Spleen (tissue), 11 donors: ENCODE data around the gene NECAB3. TPM values are rescaled to one million over a fixed set of nuclear protein-coding genes. Genes with fewer than 3 reads are reported as not detected.

Experiments
- DNase-seq: peaks from one replicate; pipeline ENCODE4 v3.0.0-alpha.2; 2020
- H3K27ac ChIP-seq, 8 donors: fragments of 200-600 bp; sonication (generic) in 7 of 8; 1 replicate in 4 of 8; 2 replicates in 4 of 8; pipeline versions ENCODE4 v1.5.0 to v1.8.0; 2016 to 2021; ENCODE audit warnings: inconsistent platforms in 4 of 8, mild to moderate bottlenecking in 4 of 8, moderate library complexity in 1 of 8
- H3K27me3 ChIP-seq, 7 donors: fragments of 200-600 bp; sonication (generic) in 6 of 7; replicated peaks in 1 of 7; 1 replicate in 4 of 7; 2 replicates in 3 of 7; pipeline versions ENCODE4 v1.5.0 to v1.8.0; 2016 to 2021; ENCODE audit warnings: inconsistent platforms in 3 of 7, mild to moderate bottlenecking in 1 of 7
- H3K36me3 ChIP-seq, 6 donors: fragments of 200-600 bp; sonication (generic) in 5 of 6; 1 replicate in 4 of 6; 2 replicates in 2 of 6; pipeline versions ENCODE4 v1.5.0 to v1.8.0; 2016 to 2021; ENCODE audit warnings: inconsistent platforms in 2 of 6
- H3K4me1 ChIP-seq, 6 donors: fragments of 200-600 bp; sonication (generic) in 5 of 6; 1 replicate in 3 of 6; 2 replicates in 3 of 6; pipeline versions ENCODE4 v1.5.0 to v1.8.0; 2016 to 2021; ENCODE audit warnings: inconsistent platforms in 3 of 6
- H3K4me3 ChIP-seq, 8 donors: fragments of 200-600 bp; sonication (generic) in 7 of 8; 1 replicate in 4 of 8; 2 replicates in 4 of 8; pipeline versions ENCODE4 v1.5.0 to v1.8.0; 2016 to 2021; ENCODE audit warnings: inconsistent platforms in 4 of 8, mild to moderate bottlenecking in 4 of 8, moderate library complexity in 2 of 8
- H3K9me3 ChIP-seq, 8 donors: fragments of 200-600 bp; sonication (generic) in 7 of 8; 1 replicate in 4 of 8; 2 replicates in 4 of 8; pipeline versions ENCODE4 v1.5.0 to v1.8.0; 2016 to 2021; ENCODE audit warnings: inconsistent platforms in 4 of 8
- POLR2A ChIP-seq, 3 donors: fragments of 450-650 bp; IDR thresholded peaks; one replicate each; pipeline ENCODE4 v1.5.1; 2017; ENCODE audit warnings: antibody characterized with exemption in 3 of 3, mild to moderate bottlenecking in 1 of 3
- POLR2AphosphoS5 ChIP-seq, 3 donors: sonication (generic); formaldehyde crosslinking; IDR thresholded peaks; one replicate each; pipeline ENCODE4 v1.5.1; 2017; ENCODE audit warnings: antibody characterized with exemption in 3 of 3
- WGBS, 5 donors: extraction: QIAGEN DNeasy Blood & Tissue Kit in 3 of 5; methylation state at CpG; one replicate each; pipeline versions ENCODE4 v1.1.5 to v1.1.7; 2013 to 2018; 5-methylcytosine and 5-hydroxymethylcytosine counted together
- intact Hi-C: fragments of 100-400 bp; cut with DNase I; formaldehyde crosslinking; loops from one replicate; pipeline ENCODE4 v1.15.0; 2023; ENCODE audit warnings: low total_unique reads
- polyA plus RNA-seq, 3 donors: library from polyadenylated mRNA; stranded (reverse); fragments of 200-250 nt; gene quantifications; one replicate each; pipeline ENCODE4 v1.2.1, GENCODE V29; 2013
- total RNA-seq, 7 donors: library from RNA; depleted of rRNA in 3 of 7; stranded (reverse); fragments of >200 nt in 3 of 7; fragmentation: NEBNext Ultra II Directional in 4 of 7; extraction: Animal tissue kit (Norgen Biotek cat#: 25700) in 4 of 7; gene quantifications; one replicate each; pipeline versions ENCODE4 v1.1.0 to v1.2.1, GENCODE V29; 2016 to 2021
- TF ChIP-seq, protein P1 (sequence below), 11 experiments: fragments of 200-600 bp in 7 of 11; fragments of 450-650 bp in 4 of 11; sonication (generic) in 4 of 11; IDR thresholded peaks in 8 of 11; conservative IDR thresholded peaks in 3 of 11; 1 replicate in 7 of 11; 2 replicates in 4 of 11; pipeline versions ENCODE4 v1.4.0 to v1.8.0; 2016 to 2021; ENCODE audit warnings: antibody characterized with exemption in 11 of 11, inconsistent platforms in 4 of 11, mild to moderate bottlenecking in 1 of 11
- donor health status: healthy with polysubstance abuse.
- donor health status: DM: no; HTN: no; CAD: no; lungs with moderate emphysema.
- donor health status: DM: no; HTN: no; CAD: no.
- donor health status: Bipolar disorder and iron deficiency.
- donor health status: healthy.
- donor health status: DM: no; HTN: no; CAD: no.
- donor health status: DM: yes; HTN: yes; CAD: no.

The NECAB3 gene
- total and polyA plus RNA-seq, 10 donors = 8.6 to 39.0 (median 18.4) TPM

- TF ChIP-seq POLR2A (IDR thresholded peaks at IDR 0.05) = no peak
- no peak for TF ChIP-seq POLR2AphosphoS5 (IDR thresholded peaks at IDR 0.05)
- TF ChIP-seq, protein P1, sequence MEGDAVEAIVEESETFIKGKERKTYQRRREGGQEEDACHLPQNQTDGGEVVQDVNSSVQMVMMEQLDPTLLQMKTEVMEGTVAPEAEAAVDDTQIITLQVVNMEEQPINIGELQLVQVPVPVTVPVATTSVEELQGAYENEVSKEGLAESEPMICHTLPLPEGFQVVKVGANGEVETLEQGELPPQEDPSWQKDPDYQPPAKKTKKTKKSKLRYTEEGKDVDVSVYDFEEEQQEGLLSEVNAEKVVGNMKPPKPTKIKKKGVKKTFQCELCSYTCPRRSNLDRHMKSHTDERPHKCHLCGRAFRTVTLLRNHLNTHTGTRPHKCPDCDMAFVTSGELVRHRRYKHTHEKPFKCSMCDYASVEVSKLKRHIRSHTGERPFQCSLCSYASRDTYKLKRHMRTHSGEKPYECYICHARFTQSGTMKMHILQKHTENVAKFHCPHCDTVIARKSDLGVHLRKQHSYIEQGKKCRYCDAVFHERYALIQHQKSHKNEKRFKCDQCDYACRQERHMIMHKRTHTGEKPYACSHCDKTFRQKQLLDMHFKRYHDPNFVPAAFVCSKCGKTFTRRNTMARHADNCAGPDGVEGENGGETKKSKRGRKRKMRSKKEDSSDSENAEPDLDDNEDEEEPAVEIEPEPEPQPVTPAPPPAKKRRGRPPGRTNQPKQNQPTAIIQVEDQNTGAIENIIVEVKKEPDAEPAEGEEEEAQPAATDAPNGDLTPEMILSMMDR (IDR thresholded peaks at IDR 0.05 in 8 of 11, conservative IDR thresholded peaks at IDR 0.05 in 3 of 11) = no peak
- intact Hi-C loops = loop anchor here (5.0 kb wide), 1 partner anchor 194 kb away; no protein-coding TSS in a partner anchor
- 77 to 82% (median 81%) methylated on average over 13 of the region's 13 CpGs for WGBS, 5 donors
Observed at GRCh38 chr20:33651562-33652048, 22.6 kb downstream of the NECAB3 start.

GRCh38 chr20:33650753-33651561 is 23.3 kb downstream of the NECAB3 start:
- TF ChIP-seq POLR2AphosphoS5 (IDR thresholded peaks at IDR 0.05) (no peak), POLR2A (IDR thresholded peaks at IDR 0.05) (no peak)
- TF ChIP-seq, protein P1 (IDR thresholded peaks at IDR 0.05 in 8 of 11, conservative IDR thresholded peaks at IDR 0.05 in 3 of 11) = no peak
- Histone ChIP-seq H3K27me3 (no peaks in the 10 kb centered on the region), H3K4me1 (peaks cover 0 to 39% (median 17%) of the 10 kb centered on the region in 6 donors), H3K4me3 (no peak overlapping the region), H3K36me3 (peaks cover 0 to 28% (median 3%) of the 10 kb centered on the region in 6 donors), H3K27ac (no peak overlapping the region), H3K9me3 (no peaks in the 10 kb centered on the region)
- DNase-seq = peak; percentile 25
- WGBS, 5 donors = 89 to 91% (median 89%) methylated on average over 10 of the region's 10 CpGs
- intact Hi-C loops = loop anchor here (5.0 kb wide), 1 partner anchor 194 kb away; no protein-coding TSS in a partner anchor

More at GRCh38 chr20:33651562-33652048, 22.6 kb downstream of the NECAB3 start:
- H3K4me3 ChIP-seq = no peak overlapping the region
- peak; percentile 20 for DNase-seq
- H3K27me3 ChIP-seq = no peaks in the 10 kb centered on the region
- no peaks in the 10 kb centered on the region for H3K9me3 ChIP-seq
- peaks cover 0 to 23% (median 0%) of the 10 kb centered on the region in 6 donors for H3K36me3 ChIP-seq
- peaks cover 0 to 39% (median 17%) of the 10 kb centered on the region in 6 donors for H3K4me1 ChIP-seq
- no peak overlapping the region for H3K27ac ChIP-seq

- peaks cover 0 to 39% (median 17%) of the 10 kb centered on the region in 6 donors for H3K4me1 ChIP-seq
- H3K27me3 ChIP-seq = no peaks in the 10 kb centered on the region
- WGBS, 5 donors = 90 to 94% (median 93%) methylated on average over 11 of the region's 11 CpGs
- no peak overlapping the region for H3K4me3 ChIP-seq
- H3K36me3 ChIP-seq = peaks cover 0 to 35% (median 11%) of the 10 kb centered on the region in 6 donors
- intact Hi-C loops = loop anchor here (5.0 kb wide), 1 partner anchor 193 kb away; no protein-coding TSS in a partner anchor
- DNase-seq = peak; percentile 54
- TF ChIP-seq, protein P1 (IDR thresholded peaks at IDR 0.05 in 8 of 11, conservative IDR thresholded peaks at IDR 0.05 in 3 of 11) = no peak
- no peak for TF ChIP-seq POLR2AphosphoS5 (IDR thresholded peaks at IDR 0.05)
- TF ChIP-seq POLR2A (IDR thresholded peaks at IDR 0.05) = no peak
- no peak overlapping the region for H3K27ac ChIP-seq
- H3K9me3 ChIP-seq = no peaks in the 10 kb centered on the region
Observed at GRCh38 chr20:33650111-33650752, 24.0 kb downstream of the NECAB3 start.
